ENCODE data around the gene NMUR2.

DNA sequence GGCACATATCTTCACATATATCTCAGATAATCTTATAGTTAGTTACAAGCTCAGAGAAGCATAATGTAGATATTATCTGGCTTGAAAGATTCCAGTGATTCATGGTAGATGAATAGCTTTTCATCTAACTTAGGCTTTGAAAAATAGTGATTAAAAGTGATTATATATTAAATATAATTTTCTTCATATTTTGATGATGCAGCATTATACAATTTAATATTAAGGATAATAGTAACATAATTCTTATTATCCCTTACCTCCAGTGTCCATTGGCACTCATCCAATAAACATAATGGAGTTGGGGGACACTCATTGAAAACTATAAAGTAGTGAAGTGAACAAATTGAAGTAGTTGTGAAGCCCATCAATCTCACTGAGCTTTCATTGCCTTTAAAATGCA lies 35.8 kb downstream of the NMUR2 start:
- TF ChIP-seq, protein P1, sequence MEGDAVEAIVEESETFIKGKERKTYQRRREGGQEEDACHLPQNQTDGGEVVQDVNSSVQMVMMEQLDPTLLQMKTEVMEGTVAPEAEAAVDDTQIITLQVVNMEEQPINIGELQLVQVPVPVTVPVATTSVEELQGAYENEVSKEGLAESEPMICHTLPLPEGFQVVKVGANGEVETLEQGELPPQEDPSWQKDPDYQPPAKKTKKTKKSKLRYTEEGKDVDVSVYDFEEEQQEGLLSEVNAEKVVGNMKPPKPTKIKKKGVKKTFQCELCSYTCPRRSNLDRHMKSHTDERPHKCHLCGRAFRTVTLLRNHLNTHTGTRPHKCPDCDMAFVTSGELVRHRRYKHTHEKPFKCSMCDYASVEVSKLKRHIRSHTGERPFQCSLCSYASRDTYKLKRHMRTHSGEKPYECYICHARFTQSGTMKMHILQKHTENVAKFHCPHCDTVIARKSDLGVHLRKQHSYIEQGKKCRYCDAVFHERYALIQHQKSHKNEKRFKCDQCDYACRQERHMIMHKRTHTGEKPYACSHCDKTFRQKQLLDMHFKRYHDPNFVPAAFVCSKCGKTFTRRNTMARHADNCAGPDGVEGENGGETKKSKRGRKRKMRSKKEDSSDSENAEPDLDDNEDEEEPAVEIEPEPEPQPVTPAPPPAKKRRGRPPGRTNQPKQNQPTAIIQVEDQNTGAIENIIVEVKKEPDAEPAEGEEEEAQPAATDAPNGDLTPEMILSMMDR (IDR thresholded peaks at IDR 0.05; ENCODE audit: low read depth, low read length) = no peak
- TF ChIP-seq EZH2phosphoT487 (IDR thresholded peaks at IDR 0.05; ENCODE audit: low read depth) = no peak
